NCI-H128 (cell line): ENCODE results near the gene FMN1.

ENCODE experiments used
- DNase-seq: peaks from one replicate; lab custom pipeline; 2025; ENCODE audit not compliant: unreplicated experiment; lab: John Stamatoyannopoulos, UW

The FMN1 gene

DNA sequence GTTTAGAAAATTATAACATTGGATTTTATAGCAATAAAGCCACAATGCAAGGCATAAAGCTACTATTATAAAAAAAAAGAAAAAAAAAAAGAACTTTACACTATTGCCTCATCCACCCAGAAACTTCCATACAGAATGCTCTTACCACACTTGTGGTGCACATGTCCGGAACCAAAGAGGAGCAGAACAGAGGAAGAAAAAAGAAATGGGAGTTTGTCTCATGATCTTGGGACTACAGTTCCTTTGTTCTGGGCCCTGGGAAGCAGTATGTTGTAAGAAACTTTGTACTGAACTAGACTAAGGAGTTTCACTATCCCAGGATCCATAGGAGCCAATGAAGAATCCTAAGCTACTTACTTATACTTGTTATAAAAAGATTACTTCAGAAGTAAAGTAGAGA is 36.1 kb downstream of the FMN1 start:
- DNase-seq, result no peak

DNA sequence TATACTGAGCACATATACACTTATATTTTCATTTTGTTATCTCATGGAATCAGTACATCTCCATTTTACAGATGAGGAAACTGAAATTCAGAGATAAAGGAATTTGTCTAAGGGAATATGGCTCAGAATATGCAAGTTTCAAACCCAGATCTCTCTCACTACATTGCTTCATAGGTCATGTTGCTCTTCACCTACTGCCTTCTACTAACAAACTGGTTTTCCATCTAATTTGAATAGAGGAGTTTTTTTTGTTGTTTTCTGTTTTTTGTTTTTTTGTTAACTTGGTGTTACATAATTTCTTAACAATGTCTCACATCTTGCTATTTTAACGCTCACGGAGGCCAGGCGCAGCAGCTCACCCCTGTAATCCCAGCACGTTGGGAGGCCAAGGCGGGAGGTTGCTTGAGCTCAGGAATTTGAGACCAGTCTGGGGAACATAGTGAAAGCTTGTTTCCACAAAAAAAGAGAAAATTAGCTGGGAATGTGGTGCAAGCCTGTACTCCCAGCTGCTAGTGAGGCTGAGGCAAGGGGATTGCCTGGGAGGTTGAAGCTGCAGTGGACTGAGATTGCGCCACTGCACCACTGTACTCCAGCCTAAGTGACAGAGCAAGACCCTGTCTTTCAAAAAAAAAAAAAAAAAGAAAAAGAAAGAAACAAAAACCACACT is 37.0 kb downstream of the FMN1 start:
- no peak for DNase-seq

DNA sequence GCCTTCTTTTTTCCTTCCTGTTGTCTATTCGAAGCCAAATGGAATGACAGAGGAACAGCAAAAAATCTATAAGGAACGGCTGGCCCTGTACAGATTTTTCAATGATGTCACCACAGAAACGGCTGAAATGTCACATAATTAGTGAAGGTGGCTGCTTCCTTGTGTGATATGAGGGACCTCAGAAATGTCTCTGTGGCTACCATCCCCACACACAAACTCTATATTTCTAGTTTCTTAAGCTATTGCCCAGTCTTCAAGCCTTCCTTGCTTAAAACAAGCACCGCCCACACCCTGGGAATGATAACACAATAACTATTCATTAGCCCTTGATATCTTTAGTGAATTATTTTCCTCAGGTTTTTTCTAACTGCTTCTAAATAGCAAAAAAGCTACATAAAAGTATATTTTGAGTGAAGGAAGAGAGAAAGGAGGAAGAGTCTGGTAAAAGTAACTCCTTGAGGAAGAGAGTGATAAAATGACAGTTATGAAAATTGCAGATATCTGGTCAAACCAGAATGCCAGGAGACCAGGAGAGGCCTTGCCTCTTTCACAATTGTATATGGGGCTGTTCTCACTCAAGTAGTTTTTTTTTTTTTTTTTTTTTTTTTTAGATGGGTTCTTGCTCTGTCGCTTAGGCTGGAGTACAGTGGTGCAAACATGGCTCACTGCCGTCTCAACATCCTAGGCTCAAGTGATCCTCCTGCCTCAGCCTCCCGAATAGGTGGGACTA is 38.7 kb downstream of the FMN1 start:
- no peak for DNase-seq

DNA sequence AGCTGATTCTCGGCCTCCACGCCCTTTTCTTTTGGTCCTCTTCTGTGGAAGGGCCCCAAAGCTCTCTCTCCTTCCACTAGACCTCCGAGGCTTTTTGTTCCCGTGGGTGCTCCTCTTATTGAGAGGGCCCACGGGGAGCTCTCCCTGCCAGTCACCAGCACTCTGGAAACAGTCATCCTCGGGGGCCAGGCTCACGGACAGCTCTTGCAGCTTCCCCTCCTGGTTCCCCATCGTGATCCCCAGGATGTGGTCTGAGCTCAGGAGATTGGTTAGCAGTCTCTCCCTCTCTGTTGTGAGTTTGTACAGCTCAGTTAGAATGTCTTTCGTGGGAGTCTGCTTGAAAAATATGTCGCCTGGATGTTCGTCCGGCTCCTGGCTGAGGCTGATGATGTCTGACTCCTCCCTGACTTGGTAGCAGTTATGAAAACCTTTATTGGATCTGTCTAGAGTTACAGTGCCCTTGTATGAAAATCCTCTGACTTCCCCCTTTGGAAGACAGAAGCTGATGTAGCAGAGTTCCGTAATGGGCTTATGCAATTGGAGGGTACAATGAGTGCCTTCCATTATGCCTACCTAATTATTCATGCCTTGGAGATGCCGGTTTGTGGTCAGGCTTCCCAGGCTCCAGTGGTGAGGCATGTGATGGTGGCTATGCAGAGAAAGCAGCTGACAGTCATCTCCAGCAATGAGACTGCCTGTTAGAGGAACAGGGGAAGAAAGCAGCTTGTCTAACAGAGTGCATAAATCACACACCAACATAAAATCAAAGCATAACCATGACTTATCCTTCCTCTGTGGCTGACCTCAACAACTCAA is 40.0 kb downstream of the FMN1 start:
- DNase-seq, result no peak

DNA sequence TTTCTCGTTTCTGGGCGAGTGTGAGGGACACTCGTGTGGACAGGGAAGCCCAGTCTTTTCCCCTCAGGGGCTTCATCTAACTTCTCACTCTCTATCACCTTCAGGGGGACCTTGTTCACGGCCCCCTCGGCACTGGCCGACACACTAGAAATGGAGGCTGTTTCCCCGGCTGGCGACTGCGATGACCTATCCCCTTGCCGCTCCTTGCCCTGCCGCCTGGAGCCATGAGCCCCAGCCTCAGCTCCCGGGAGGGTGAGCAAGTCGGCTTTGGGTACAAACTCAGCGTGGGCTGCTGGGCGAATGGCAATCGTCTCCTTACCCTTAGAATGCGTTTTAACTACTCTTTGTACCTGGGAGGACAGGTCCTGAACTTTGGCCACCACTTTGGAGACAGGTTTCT is 41.0 kb downstream of the FMN1 start:
- DNase-seq, result no peak

DNA sequence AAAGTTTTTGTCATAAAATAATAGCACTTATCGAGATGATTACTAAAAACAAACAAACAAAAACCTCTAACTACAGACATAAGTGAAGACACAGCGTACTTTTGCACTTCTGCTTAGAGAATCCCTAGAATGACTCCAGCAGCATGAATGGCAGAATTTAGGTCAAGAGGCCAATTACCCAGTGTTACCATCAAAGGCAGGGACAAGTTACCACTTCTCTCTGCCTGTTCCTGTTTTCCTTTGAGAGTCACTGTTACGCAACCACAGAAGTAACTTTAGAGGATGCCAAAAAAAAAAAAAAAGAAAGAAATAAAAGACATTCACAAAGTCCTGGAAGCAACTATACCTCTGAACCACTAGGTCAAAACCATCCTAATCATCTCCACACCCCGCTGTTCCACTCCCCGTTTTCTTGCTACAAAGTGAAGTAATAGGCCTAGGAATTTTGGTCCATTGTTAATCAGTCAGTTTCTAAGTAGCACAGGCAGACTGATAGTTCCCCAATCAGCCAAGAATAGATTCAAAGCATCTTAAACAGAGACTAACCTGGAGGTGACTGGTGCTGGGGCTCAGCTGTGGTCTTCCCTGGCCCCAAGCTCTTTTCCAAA is 41.9 kb downstream of the FMN1 start:
- no peak for DNase-seq

DNA sequence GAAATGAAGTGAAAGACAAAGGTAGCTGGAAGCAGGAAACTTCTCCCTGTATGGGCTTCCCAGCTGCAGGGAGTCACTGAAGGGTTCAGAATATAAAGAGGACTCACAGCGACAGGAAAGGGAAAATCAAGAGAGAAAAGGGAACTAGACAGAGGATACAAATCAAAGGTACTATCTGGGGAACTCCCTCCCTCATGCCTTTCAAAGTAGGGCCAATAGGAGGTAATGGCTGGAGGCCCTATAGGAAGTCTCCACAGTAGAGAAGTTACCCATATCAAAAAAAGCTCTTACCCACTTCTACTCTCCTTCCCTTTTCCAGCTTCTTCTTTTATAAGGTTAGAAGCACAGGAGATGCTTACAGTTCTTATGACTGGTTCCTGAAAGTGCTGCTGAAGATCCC is 43.5 kb downstream of the FMN1 start:
- no peak for DNase-seq

DNA sequence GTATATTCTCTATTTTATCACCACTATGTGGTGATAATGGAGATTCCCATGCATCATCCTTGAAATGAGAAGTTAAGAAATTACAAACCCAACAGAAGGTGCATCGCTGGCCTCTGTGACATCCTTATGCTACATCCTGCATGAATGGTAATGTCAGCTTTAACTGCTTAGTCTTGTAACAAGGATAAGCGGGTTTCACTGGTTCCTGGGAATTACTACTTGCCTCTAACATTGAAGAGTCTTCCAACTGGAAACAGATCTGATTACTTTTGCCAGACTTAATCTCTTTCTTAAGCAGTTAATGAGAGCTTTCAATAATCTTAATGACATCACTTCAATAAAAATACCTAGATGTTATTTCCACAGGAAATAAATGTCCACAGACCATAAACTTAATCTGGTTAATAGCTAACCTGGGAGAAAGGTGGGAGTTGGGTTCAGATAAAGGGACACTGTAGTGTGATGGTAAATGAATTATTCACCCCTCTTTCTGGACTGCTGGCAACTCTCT is 44.0 kb downstream of the FMN1 start:
- no peak for DNase-seq

DNA sequence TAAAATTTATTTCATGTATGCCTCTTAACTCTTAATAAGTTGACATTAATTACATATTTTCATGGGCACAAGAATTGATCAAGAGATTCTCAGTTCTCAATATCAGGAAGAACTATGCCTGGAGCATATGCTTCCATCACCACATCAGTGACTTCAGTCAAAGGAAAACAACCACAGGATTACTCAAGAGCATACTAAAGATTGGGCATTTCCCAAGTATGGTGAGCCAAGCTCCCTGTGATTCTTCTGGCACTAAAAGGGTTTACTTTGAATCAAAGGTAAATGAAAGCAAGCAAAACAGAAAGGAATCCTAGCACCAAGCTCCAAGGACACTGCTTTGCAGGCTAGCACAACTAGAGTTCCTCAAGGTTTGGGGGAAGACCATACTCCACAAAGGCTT is 44.6 kb downstream of the FMN1 start:
- DNase-seq, result no peak

DNA sequence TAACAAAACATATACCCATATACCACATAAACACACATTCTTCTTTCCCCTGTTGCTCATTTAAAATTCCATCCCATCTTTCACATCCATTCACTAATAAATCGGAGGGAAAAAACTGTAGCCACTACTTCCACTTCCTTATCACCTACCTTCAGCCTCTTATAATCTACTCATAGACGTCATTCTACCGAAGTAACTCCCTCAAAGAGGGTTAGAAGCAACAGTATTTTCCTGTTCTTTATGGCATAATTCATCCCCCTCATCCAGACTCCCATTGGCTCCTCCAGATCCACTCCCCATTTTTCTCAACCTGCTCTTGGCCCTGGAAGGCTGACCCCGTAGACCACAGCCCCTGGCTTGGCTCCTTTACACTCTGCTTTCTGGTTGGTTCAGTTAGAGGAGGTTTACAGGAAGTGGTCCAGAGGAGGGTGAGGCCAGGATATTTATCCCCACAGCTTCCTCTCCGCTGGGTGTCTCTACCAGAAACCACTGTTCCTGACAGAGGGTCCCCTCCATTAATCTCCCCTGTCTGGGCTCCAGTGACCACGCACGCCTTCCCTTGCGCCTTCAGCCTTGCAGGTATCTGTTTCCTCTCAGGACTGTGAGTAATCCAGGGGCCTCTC is 46.3 kb downstream of the FMN1 start:
- no peak for DNase-seq

DNA sequence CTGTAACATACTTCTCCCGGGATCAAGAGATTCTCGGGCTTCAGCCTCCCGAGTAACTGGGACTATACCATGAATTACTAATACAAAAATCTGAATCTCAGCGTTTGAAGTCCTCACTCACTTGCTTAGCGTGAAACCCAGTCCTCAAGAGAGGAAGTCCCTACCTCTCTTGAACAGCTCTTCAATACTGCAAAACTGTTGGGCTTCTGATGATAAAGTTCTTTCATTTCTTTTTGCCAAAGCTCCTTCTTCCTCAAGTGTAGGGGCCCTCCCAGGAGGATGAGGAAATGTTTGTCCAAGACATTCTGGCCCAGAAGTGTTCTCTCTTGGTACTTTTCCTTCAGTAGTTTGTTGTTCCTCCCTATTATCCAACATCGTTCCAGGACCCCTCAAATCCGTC is 48.5 kb downstream of the FMN1 start:
- DNase-seq, result no peak

DNA sequence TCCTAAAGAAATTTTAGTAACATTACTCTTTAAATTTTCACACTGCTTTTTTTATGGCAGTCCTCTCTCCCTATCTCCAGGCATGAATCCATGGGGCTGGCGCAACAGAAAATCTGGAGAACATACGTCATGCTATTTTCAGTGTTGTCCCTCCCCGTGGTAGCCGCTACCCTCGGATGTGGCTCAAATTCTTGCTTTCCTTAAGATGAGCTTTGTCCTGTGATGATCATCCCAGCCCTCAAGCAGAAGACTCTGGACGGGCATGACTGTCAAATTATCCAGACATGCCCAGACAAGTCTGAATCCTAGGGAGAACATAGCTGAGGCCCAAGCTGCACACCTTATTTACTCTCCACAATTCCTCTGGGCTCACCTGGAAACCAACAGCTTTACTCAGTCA is 49.1 kb downstream of the FMN1 start:
- no peak for DNase-seq

DNA sequence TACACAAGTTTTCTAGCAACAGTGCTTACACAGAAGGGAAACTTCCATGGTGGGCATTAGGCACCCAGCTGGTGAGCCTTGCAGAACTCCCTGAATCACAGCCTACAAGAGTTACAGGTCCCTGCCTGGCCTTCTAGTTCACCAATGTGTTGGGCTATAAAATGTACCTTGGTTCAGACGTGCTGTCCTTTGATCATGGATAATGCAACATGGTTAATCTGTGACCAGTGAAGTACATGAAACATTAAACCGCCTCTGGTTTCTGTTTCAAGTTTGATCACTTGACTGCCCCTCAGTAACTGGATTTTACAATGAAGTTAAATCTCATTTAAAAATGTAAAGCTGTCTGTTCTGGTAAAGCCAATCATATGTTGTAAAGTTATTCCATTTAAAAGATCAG is 51.8 kb downstream of the FMN1 start:
- no peak for DNase-seq

DNA sequence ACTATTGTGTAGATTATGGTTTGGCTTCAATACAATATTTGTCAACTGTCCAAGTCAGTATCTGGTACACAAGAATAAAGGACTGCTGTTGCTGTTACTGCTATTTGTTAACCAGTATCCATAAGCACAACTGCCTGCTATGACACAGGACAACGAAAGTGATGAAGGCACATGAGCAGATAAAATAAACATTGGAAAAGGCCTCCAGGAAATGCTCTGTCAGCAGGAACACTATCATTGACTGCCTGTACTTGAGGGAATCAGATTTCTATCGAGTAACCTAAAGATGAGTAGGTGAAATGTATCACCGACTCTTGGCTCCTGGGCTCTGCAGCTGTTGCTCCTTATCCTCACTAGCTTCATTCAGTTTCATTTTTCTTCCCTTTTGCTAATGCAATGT is 56.5 kb downstream of the FMN1 start:
- no peak for DNase-seq

DNA sequence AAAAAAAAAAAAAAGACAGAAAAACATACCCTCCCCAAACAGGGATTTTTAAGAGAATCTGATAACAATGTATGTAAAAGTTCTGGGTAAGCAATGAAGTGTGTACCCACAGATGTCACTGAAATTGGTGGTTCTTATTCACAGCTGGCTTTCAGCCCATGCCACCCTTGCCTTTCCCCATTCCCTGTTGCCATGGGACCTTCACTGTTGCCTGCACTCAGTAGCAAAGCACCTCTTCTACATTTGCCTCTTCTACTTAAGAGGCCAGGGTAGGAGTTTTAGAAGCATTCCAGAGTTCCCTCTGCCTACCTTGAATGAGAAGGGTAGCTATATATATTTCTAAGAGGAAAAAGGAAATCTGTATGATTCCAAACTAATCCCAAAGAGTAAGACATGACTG is 57.4 kb downstream of the FMN1 start:
- DNase-seq, result no peak

DNA sequence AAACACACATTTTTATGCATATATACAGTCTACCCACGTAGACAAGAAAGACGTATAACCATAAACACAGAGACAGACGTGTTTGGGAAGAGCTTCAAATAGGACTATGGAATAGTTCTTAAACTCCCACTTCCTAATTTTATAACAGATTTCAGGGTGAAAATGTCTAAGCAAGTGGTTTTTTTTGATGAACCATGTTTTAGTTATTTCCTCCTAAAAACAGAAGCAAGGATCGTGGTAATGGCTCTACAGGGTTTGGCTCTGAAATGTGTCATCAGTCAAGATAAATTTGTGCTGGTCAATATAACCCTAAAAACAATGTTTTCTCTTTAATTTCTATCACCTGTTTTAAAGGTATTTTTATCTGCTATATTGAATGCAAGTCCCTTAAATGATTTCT is 58.2 kb downstream of the FMN1 start:
- no peak for DNase-seq

DNA sequence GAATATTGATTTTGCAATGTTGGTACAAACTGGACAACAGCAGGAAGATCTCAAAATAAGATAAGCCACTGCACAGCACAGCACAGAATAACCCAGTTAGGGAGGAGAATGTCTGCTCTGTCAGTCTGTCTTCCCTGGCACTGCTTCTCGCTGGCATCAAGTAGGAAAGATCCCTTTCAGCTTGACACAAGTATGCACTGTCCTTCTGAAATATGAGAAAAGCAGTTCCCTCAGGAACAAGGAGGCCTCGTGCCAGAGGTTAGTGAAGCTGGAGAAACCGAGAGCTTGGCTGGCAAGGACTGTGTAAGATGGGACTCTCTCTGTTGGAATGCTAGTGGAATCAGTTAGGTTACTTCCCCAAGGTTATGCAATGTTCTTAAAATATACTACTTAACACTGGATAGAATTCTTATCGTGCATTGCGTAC is 59.1 kb downstream of the FMN1 start:
- no peak for DNase-seq

DNA sequence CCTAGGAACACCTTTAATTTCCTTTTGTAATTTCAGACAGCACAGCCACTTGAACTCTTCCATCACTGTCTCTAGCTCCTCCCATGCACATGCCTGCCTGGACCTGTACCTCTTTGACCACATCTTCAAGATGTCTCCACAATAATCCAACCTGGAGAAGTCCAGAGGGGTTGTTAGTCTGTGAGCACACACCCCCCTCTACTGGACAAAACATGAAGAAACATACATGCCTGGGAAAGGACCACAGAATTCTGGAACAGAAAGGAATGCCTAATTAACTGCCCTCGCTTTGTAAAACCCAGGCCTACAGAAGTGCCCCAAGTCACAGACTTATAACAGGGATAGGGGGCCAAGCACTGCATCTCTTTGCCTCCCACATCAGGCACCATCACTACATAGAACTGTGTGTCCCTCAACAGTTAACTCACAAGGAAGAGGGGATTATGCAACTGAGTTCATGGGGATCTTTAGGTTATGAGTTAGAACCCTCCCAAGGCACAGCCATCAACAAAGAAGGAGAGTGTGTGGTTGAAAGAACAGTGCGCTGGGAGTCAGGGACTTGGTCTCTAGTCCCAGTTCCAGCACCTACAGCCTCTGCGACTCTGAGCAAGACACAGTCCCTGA is 61.7 kb downstream of the FMN1 start:
- DNase-seq, result no peak

DNA sequence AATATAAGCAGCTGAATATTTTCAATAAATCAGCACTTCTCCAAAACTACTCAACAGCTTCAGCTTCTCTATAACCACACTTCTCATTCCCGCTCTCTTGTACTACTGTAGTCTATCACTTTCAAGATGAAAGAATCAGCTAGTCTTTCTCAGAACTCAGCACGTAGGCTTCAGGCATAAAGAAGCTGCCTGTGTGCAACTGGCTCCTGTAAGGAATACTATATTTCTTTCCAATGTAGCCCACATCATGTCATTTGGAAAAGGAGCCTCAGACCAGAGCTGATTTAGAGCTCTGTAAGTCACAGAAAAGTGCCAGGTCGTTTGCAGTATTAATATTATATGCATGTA is 62.3 kb downstream of the FMN1 start:
- DNase-seq, result no peak

DNA sequence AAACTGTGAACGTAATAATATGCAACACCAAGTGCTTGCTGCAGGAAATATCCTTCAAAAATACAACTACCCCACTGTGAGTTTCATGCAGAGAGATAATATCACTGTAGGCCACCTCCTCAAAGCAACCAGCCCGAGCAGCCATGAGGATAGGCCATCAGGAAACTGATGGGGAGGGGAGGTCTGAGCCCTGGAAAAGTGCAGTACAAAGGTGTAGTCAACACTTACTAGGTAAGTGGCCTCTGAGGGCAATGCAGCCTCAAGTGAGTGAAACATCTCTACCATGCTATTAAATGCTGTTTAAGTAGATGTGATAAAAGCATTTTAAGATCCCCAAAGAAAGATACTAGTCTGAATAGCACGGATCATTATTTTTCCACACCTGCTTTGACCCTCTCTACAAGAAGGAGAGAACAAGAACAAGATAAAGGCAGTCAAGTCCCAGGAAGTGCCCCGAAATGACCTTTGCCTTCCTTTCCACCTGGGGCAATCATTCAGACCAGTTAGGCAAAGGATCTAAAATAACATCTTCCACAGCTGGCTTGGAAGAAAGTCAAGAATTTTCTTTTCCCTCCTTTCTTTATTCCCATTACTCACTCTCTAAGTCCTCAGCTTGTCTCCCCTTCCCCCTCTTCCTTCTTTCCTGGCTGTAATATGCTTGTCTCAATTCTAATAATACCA is 62.8 kb downstream of the FMN1 start:
- no peak for DNase-seq
